HG03439 (cell line): ENCODE measurements around the gene CTIF.

ENCODE experiments used
- ATAC-seq: cut with Tn5 transposase; IDR thresholded peaks from one replicate; pipeline ENCODE4 v1.9.1; 2021; ENCODE audit warnings: mild to moderate bottlenecking, moderate library complexity; ENCODE audit not compliant: unreplicated experiment

The CTIF gene

DNA sequence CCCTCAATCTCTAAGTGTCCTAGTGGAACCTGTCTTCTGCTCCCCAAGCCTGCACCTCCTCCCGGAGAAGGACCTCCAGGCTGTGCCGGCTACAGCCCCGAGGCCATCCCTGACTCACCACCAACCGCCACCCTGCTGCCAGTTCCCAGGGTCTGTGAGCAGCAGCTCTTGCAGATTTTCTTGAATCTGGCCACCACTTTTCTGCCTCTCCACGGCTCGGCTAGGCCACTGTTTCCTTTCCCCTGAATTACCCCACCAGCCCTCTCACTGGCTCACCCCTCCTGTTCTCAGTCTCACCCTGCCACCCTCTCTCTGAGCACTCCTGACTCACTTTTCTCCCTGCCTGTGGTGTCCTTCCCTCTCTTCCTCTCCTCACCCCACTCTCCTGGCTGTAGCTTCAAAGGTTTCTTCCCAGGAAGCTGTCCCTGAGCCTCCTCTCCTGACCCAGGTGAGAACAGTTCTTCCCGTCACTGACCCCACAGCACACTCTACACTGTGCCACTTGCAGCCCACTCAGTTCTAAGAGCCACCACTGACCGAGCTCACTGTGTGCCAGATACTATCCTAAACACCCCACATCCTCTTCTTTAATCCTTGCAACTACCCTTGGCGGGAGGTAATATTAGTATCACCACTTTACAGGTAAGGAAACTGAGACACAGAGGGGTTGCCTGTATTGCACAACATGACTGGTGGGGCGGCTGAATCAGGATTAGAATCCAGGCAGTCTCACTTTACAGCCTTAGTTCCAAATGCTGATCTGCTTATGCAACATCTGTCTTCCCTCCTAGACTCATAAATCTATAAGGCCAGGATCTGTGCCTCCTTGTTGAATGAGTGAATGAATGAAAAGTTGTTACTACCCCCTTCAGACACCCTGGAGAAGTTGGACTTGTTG is 300.3 kb downstream of the CTIF start:
- ATAC-seq = no peak

DNA sequence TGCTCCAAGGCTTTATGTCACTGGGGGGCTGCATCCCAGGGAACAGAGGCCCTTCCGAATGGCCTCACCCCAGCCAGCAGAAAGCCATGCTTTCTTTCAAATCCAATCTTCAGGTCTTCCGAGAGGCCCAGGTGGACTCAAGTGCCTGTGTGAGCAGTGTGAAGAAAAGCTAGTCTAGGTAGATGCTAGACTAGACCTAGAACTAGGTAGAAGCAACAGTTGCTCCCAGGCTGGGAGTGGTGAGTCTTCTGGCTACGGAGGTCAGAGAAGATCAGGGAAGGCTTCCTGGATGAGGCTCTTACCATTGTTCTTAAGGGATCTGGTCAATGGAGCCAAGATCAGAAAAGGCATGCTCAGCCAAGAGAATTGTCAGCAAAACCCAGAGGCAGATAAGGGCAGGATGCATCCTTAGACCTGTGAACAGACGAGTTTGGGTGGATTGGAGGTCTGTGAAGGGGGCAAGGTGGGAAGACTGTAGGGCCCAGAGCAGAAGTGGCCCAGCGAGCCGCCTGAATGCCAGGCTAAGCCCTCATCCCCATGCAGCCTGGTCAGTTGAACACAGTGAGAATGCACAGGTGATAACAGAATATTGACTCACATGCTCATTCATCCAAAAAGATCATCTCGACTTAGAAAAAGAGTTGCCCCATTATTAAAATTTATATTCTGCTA is 301.1 kb downstream of the CTIF start:
- ATAC-seq = no peak

- no peak for ATAC-seq
These were observed 301.7 kb downstream of the CTIF start for GRCh38 chr18:48840491-48840877.

DNA sequence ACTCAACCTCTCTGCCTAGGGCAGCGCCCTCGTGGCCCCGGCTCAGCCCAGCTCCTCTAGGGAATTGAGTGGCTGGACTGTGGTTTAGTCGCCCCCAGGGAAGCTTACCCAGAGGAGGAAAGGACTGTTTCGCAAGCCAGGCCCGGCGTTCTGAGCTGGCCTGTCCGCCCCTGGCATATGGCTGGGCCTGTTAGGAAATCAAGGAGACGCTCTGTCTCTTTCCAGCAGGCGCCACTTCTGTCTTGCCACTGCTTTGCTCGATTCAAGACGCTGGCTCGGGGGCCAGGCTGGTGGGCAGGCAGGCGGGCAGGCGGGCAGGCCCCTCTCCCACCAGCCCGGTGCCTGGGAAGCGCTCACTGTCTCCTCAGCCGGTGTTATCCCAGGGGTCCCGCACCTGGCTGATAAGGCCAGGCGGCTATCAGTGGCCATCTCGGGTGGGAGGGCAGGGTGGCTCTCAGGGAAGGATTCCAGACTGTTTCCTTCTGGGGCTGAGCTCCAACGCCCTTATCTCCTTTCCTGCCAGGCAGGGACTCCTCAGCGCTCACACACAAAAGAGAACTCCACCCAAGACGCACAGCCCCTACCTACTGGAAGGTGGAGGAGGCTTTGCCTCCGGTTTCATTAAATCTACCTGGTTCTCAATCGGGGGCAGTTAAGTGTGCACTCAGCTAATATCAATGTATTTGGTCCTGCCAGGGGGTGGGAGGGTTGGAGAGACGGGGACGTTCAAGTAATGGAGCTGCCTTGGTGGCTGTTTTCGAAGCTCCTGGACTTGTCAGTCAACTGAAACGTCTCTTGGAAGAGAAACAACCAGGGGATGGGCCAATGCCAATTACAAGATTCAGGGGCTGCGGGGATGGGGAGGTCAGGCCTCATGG is 302.8 kb downstream of the CTIF start:
- ATAC-seq = no peak

GRCh38 chr18:48842259-48843061 is 303.6 kb downstream of the CTIF start:
- no peak for ATAC-seq

DNA sequence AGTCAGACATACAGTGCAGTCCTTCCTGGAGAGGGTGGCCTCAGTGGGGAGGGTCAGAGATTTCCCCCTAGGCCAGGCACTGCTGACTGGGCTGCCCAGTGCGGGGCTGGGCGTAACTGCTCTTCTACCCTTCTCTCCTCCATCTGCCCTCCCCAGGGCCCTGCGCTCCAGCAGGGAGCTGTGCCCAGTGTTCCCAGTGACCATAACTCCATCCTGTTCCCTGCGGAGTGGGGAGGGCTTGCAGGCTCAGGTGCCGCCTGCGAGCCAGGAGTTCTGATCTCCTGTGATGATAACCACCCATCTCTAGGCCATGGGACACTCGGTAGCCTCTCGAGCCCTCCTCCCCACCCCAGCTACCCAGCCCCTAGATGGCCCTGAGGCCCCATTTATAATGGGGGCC is 304.3 kb downstream of the CTIF start:
- no peak for ATAC-seq

- no peak for ATAC-seq
These were observed 304.8 kb downstream of the CTIF start for GRCh38 chr18:48843596-48843995.

DNA sequence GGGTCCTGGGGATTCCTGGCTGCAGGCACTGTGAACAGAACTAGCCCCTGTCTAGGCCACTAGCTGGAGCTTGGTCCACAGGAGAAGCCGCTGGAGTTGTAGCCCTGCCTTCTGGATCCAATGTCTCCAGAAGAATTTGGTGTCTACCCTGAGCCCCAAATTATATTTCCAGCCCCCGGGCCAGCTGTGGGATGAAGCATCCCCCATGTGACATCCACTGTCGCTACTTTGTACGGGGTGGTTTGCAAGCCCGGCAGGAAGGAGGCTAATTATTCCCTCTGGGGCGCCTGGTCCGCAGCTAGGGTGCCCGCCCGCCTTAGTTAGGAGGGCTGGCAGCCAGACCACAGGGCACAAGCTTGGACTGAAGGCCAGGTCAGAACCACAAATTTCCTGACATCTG is 305.4 kb downstream of the CTIF start:
- no peak for ATAC-seq

- no peak for ATAC-seq
These were observed 306.3 kb downstream of the CTIF start for GRCh38 chr18:48845174-48845573.

- ATAC-seq = no peak
These were observed 307.6 kb downstream of the CTIF start for GRCh38 chr18:48846423-48846932.

- ATAC-seq = no peak
These were observed 309.1 kb downstream of the CTIF start for GRCh38 chr18:48847807-48848486.

GRCh38 chr18:48848641-48849143 is 309.9 kb downstream of the CTIF start:
- ATAC-seq = no peak

DNA sequence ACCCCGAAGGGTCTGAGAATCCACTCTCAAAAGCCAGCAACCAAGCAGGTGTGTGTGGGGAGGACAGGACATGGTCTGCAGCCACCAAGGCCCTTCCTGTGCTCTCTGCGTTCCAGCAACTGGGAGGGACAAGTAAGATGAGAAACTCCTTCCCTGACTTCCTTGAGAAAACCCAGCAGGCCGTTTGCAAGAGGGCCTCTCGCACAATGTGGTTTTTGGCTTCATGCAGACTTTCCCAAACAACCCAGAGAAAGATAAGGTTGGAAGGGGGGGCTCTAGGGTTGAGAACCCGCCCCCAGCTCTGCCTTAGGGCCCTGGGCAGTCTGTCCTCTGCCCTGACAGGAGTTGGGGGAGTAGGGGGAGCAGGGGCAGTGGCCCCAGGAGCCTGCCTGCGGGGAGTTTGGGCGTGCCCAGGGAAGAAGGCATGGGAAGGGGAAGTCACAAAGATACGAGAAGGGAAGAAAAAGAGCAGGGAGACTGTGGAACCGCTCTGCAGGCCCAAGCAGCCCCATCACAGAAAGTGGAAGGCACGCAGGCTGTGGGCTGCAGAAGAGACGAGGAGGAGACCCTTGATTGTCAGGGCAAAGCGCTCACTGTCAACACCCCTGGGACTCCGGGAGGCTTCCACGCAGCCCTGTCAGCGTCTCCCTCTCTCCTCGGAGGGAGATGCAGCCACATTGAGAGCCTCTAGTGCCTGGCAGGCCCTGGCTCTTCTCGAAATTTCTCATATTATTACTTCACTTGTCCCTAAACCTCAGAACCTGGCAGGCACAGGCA is 312.2 kb downstream of the CTIF start:
- no peak for ATAC-seq

- ATAC-seq = no peak
These were observed 312.7 kb downstream of the CTIF start for GRCh38 chr18:48851599-48851960.

DNA sequence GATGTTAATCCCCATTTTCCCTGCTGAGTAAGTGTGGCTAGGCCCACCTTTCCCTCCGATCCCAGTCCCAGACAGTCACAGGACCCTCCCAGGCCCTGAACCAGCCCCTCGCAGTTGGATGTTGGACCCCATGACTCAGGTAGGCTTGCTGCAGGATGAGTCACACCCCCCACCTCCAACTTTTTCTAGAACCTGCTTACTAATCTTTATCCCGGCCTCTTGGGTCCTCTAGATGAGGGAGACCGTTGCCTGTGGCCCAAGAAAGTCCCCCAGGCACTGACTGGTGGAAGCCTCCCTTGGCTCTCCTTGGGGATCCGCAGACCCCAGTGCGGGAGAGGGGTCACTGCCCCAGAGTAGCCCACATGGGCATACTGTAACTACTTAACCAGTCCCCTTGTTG is 313.5 kb downstream of the CTIF start:
- no peak for ATAC-seq

GRCh38 chr18:48852794-48853193 is 314.0 kb downstream of the CTIF start:
- no peak for ATAC-seq

- ATAC-seq = no peak
These were observed 314.8 kb downstream of the CTIF start for GRCh38 chr18:48853588-48853987.

DNA sequence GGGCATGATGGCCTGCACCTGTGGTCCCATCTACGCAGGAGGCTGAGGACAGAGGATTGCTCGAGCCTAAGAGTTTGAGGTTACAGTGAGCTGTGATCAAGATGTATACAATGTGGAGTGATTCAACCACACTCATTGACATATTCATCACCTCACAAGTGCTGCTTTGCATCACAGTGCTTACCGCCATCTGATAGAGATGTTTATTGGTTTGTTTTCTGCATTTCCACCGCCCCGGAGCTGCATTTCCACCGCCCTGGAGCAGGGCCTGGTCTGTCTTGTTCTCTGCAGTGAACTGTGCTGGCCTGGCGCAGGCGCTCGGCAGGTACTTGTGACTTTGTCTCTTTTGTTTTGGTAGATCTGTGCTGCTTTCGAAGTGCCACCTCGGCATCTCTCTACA is 315.9 kb downstream of the CTIF start:
- no peak for ATAC-seq
